Type B pancreatic cell (in vitro differentiated cells): ENCODE data around the gene ZNF132. TPM values are rescaled to one million over a fixed set of nuclear protein-coding genes. Genes with fewer than 3 reads are reported as not detected.

Experiments used
- DNase-seq: peaks from one replicate; pipeline ENCODE4 v3.0.0; 2021; ENCODE audit warnings: mixed read lengths; ENCODE audit not compliant: unreplicated experiment; ENCODE audit errors: extremely low spot score
- H3K27ac Mint-ChIP-seq: 2 replicates; pipeline ENCODE4 v1.8.0; 2021; ENCODE audit warnings: mild to moderate bottlenecking, mixed read lengths
- H3K27me3 Mint-ChIP-seq: 2 replicates; pipeline ENCODE4 v1.8.0; 2021; ENCODE audit warnings: mixed read lengths
- H3K36me3 Mint-ChIP-seq: 2 replicates; pipeline ENCODE4 v1.8.0; 2021; ENCODE audit warnings: mixed read lengths
- H3K4me1 Mint-ChIP-seq: one replicate; pipeline ENCODE4 v1.8.0; 2021; ENCODE audit warnings: mixed read lengths; ENCODE audit not compliant: unreplicated experiment
- H3K4me3 Mint-ChIP-seq: 2 replicates; pipeline ENCODE4 v1.8.0; 2021; ENCODE audit warnings: mild to moderate bottlenecking, mixed read lengths
- H3K9me3 Mint-ChIP-seq: 2 replicates; pipeline ENCODE4 v1.8.0; 2021; ENCODE audit warnings: mixed read lengths
- total RNA-seq: library from RNA; stranded (reverse); gene quantifications from 2 replicates; pipeline ENCODE4 v1.2.1, GENCODE V29; 2021; ENCODE audit warnings: low replicate concordance
- TF ChIP-seq, protein P1 (sequence below): fragments of 200-600 bp; sonication (generic); conservative IDR thresholded peaks from 2 replicates; pipeline ENCODE4 v1.5.0; 2021; ENCODE audit warnings: antibody characterized with exemption, mild to moderate bottlenecking

ZNF132 gene
- total RNA-seq, 1 donor from 2014 or later = 6.0 TPM

DNA sequence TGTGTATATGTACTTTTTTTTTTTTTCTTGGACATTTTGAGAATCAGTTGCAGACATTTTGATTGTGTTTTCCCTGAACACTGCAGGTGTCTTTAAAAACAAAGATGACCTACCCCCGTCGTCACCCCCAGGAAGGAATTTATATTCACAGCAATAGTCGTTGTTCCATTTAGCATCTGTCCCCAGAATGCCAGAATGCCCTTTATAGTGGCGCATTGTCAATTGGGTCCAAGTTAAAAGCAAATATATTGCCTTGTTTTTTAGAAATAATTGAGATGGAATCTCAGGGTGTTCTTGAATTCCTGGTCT is 46.3 kb downstream of the ZNF132 start:
- H3K27ac Mint-ChIP-seq = no peak overlapping the region
- H3K36me3 Mint-ChIP-seq = peaks cover 29% of the 10 kb centered on the region
- no peak for DNase-seq
- H3K9me3 Mint-ChIP-seq = no peaks in the 10 kb centered on the region
- peaks cover 13% of the 10 kb centered on the region for H3K4me1 Mint-ChIP-seq
- H3K4me3 Mint-ChIP-seq = no peak overlapping the region
- TF ChIP-seq, protein P1, sequence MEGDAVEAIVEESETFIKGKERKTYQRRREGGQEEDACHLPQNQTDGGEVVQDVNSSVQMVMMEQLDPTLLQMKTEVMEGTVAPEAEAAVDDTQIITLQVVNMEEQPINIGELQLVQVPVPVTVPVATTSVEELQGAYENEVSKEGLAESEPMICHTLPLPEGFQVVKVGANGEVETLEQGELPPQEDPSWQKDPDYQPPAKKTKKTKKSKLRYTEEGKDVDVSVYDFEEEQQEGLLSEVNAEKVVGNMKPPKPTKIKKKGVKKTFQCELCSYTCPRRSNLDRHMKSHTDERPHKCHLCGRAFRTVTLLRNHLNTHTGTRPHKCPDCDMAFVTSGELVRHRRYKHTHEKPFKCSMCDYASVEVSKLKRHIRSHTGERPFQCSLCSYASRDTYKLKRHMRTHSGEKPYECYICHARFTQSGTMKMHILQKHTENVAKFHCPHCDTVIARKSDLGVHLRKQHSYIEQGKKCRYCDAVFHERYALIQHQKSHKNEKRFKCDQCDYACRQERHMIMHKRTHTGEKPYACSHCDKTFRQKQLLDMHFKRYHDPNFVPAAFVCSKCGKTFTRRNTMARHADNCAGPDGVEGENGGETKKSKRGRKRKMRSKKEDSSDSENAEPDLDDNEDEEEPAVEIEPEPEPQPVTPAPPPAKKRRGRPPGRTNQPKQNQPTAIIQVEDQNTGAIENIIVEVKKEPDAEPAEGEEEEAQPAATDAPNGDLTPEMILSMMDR = no peak
- peaks cover 16% of the 10 kb centered on the region for H3K27me3 Mint-ChIP-seq

DNA sequence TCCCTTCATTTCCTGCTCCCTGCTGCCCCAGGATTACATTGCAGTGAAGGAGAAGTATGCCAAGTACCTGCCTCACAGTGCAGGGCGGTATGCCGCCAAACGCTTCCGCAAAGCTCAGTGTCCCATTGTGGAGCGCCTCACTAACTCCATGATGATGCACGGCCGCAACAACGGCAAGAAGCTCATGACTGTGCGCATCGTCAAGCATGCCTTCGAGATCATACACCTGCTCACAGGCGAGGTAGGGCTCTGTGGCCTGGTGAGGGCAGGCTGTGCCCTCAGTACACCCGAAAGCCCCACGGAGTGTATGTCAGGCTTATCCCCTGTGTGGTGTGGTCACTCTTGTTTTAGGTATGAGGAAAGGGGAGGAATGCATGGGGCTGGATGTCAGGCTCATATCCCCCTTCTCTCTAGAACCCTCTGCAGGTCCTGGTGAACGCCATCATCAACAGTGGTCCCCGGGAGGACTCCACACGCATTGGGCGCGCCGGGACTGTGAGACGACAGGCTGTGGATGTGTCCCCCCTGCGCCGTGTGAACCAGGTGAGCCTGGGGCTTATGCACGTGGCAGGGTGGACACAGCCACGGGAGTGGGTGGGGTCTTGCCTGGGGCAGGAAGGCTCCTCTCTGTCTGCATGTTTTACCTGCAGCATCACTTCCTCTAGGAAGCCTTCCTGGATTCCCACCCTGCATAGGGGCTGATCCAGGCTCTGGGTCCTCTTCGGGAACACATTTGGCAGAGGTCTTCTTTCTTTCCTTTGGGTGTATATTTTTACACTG is 46.8 kb downstream of the ZNF132 start:
- Mint-ChIP-seq H3K4me3 (no peak overlapping the region), H3K9me3 (no peaks in the 10 kb centered on the region), H3K4me1 (peaks cover 15% of the 10 kb centered on the region), H3K27me3 (peaks cover 16% of the 10 kb centered on the region), H3K36me3 (peaks cover 29% of the 10 kb centered on the region), H3K27ac (peak overlapping the region; percentile 74)
- TF ChIP-seq, protein P1 = no peak
- no peak for DNase-seq

DNA sequence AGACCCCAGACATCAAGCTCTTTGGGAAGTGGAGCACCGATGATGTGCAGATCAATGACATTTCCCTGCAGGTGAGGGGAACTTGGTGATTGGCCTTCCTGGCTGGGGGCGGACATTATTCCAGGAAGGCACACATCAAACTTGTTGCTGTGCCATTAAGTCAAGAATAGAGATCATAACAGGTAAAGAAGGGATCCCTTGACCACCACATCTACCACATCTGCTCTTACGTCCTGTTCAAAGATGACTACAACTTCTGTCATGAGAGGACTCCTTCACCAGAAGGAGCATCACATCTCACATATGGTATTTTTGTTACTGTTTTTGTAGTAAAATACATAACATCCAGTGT is 51.8 kb downstream of the ZNF132 start:
- Mint-ChIP-seq H3K4me3 (peak overlapping the region; percentile 98), H3K4me1 (peaks cover 11% of the 10 kb centered on the region), H3K36me3 (peaks cover 16% of the 10 kb centered on the region), H3K27ac (peak overlapping the region; percentile 99), H3K27me3 (no peaks in the 10 kb centered on the region), H3K9me3 (no peaks in the 10 kb centered on the region)
- TF ChIP-seq, protein P1 = no peak
- DNase-seq = no peak

DNA sequence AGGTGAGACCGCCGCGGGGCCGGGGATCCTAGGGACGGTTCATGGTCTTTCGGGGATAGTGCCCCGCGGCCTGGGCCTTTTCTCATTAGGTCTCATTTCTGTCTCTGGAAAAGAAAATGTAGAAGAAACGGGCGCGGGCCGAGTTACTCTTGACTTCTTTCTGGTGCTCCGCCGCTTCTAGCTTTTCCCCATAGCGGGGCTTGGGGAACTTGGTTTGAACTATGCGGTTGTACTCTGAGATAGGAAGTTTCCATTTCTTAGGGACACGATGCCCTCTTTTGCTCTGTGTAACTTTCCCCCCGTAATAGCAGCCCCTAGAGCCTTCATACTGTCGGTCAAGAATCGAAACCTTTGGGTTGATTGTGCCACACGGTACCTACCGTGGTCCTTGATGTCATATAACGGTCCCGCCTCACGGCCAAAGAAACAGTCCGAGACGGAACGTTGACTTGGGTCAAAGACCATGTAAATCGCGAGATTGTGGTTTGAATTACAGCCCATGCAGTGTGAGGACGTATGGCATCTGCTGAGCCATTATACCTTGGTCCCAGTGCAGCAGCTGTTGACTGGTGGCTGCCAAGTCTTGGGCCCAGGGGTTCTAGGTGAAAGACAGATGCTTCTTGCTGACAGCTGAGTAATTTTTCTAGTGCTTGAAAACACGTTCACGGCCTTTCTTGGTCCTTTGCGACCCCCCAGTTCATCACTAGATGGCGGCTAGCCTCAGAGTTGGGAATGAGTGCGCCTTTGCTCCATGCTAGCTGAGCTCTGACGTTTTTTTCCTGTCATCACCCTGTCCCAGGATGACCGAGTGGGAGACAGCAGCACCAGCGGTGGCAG is 52.4 kb downstream of the ZNF132 start:
- TF ChIP-seq, protein P1 = no peak
- peak overlapping the region; percentile 98 for H3K4me3 Mint-ChIP-seq
- H3K4me1 Mint-ChIP-seq = peaks cover 11% of the 10 kb centered on the region
- DNase-seq = no peak
- H3K27me3 Mint-ChIP-seq = no peaks in the 10 kb centered on the region
- H3K36me3 Mint-ChIP-seq = peaks cover 12% of the 10 kb centered on the region
- H3K9me3 Mint-ChIP-seq = no peaks in the 10 kb centered on the region
- peak overlapping the region; percentile 99 for H3K27ac Mint-ChIP-seq

DNA sequence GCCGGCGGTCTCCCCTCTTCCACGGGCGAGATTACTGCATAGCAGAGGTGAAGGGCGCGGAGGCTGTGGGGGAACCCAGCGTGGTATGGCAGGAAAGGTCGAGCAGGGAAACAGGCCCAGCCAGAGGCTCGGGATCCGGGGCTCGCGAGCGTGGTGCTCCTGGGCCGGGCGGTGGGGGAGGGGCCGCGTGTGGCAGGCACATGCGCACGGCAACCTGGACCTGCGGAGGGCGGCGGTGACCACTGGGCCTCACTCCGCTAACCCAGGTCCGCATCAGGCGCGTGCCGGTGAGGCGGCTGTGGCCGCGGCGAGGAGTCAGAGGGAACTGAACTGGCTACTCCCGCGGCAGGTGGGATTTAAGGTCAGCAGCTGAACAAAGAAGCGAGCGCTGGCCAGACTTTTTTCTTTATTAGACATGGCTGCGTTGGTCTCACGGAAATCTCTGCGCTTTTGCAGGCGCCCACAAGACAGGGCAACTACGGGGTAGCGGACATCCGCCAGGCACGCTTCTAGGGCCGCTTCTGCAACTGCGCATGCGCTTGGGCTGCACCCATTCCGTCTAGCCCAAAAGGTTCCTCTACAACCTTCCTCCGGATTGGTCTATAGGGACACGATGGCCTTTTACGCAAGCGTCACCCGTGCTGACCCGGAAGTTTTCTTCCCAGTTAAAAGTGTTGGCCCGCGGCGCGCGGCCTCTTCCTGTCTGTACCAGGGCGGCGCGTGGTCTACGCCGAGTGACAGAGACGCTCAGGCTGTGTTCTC is 53.2 kb downstream of the ZNF132 start, which contains the start of gene RPS5:
Gene RPS5, plus strand, starts transcription at position 694 of the 762 bp plus-strand sequence. CDS start 869 bp downstream, outside the sequence.
- TF ChIP-seq, protein P1 = no peak
- Mint-ChIP-seq H3K4me1 (peaks cover 11% of the 10 kb centered on the region), H3K27me3 (no peaks in the 10 kb centered on the region), H3K27ac (peak within 1 kb of the TSS; percentile 99), H3K9me3 (no peaks in the 10 kb centered on the region), H3K36me3 (peaks cover 12% of the 10 kb centered on the region), H3K4me3 (peak within 1 kb of the TSS; percentile 98)
- peak; percentile 95 for DNase-seq
